A549 (cell line): Measurements from ENCODE around the gene TTC7B. TPM values are rescaled to one million over a fixed set of nuclear protein-coding genes. Genes with fewer than 3 reads are reported as not detected.

Source experiments
- ATAC-seq, 2 experiments: fragments of 200-7000 bp in 1 of 2; fragments of >200 bp in 1 of 2; cut with Nextera tagmentation in 1 of 2; cut with Tn5 transposase in 1 of 2; 3 replicates each; pipeline versions ENCODE4 v1.8.0 to v1.9.1; 2018 to 2020; ENCODE audit warnings: mild to moderate bottlenecking in 1 of 2, moderate library complexity in 1 of 2
- CTCF ChIA-PET: fragments of 300-600 bp; sonication (Branson Sonifier 250); formaldehyde crosslinking; extraction: SDS; loops from one replicate; lab custom pipeline; 2021; ENCODE audit warnings: antibody characterized with exemption, inconsistent platforms; lab: Yijun Ruan, JAX
- POLR2A ChIA-PET: fragments of 350-600 bp; formaldehyde crosslinking; extraction: SDS; loops from one replicate; lab custom pipeline; 2021; ENCODE audit warnings: antibody characterized with exemption, inconsistent platforms; lab: Yijun Ruan, JAX
- DNase-seq, 2 experiments: peaks; one replicate each; pipeline versions ENCODE4 v3.0.0 to v3.0.0-alpha.2; 2011 to 2016; ENCODE audit warnings: low read depth in 1 of 2, low spot score in 1 of 2
- FAIRE-seq: peaks from 2 replicates; lab custom pipeline; 2011; peaks lifted over from hg19 to GRCh38; lab: Jason Lieb, UNC
- H3K27ac ChIP-seq, 2 experiments: fragments of >200 bp; sonication (Bioruptor Twin); formaldehyde crosslinking; 3 replicates each; pipeline ENCODE4 v1.5.1; 2016 to 2017
- H3K4me1 ChIP-seq: fragments of >200 bp; sonication (Bioruptor Twin); formaldehyde crosslinking; 3 replicates; pipeline ENCODE4 v1.6.1; 2016
- H3K4me2 ChIP-seq: fragments of >200 bp; sonication (Bioruptor Twin); formaldehyde crosslinking; 3 replicates; pipeline ENCODE4 v1.6.1; 2016
- H3K4me3 ChIP-seq: fragments of >200 bp; sonication (Bioruptor Twin); formaldehyde crosslinking; 3 replicates; pipeline ENCODE4 v1.5.1; 2016
- H3K9me3 ChIP-seq: fragments of >200 bp; sonication (Bioruptor Twin); formaldehyde crosslinking; 3 replicates; pipeline ENCODE4 v1.6.1; 2016
- BHLHE40 ChIP-seq: IDR thresholded peaks from 2 replicates; pipeline ENCODE4 v1.6.1; 2012; ENCODE audit warnings: low read depth, low read length, inconsistent platforms
- CBX2 ChIP-seq: fragments of 200-600 bp; sonication (generic); IDR thresholded peaks from 2 replicates; pipeline ENCODE4 v1.6.1; 2016; ENCODE audit warnings: low read depth, mild to moderate bottlenecking, borderline replicate concordance
- CBX8 ChIP-seq: fragments of 200-600 bp; sonication (generic); IDR thresholded peaks from 2 replicates; pipeline ENCODE4 v1.6.1; 2016
- EHF ChIP-seq: fragments of 250-450 bp; sonication (Bioruptor Pico); IDR thresholded peaks from 2 replicates; pipeline ENCODE4 v1.5.0; 2020; ENCODE audit warnings: mild to moderate bottlenecking
- FOSL2 ChIP-seq, 2 experiments: fragments of 450-650 bp in 1 of 2; fragments of >200 bp in 1 of 2; sonication (Bioruptor Twin) in 1 of 2; formaldehyde crosslinking; IDR thresholded peaks; 2 replicates each; pipeline versions ENCODE4 v1.5.0 to v1.6.1; 2016 to 2020; ENCODE audit warnings: mild to moderate bottlenecking in 1 of 2, moderate library complexity in 1 of 2
- FOXS1 ChIP-seq: fragments of 250-450 bp; sonication (Bioruptor Pico); IDR thresholded peaks from 2 replicates; pipeline ENCODE4 v1.5.0; 2020; ENCODE audit warnings: mild to moderate bottlenecking, moderate library complexity
- GATA3 ChIP-seq: IDR thresholded peaks from 2 replicates; pipeline ENCODE4 v1.6.1; 2012; ENCODE audit warnings: borderline replicate concordance
- HOXB5 ChIP-seq: fragments of 250-450 bp; sonication (Bioruptor Pico); IDR thresholded peaks from 2 replicates; pipeline ENCODE4 v1.5.0; 2020; ENCODE audit warnings: mild to moderate bottlenecking, moderate library complexity
- JUNB ChIP-seq: fragments of >200 bp; sonication (Bioruptor Twin); formaldehyde crosslinking; IDR thresholded peaks from 2 replicates; pipeline ENCODE4 v1.6.1; 2016
- KDM5A ChIP-seq: fragments of 200-600 bp; sonication (generic); IDR thresholded peaks from 2 replicates; pipeline ENCODE4 v1.6.1; 2016; ENCODE audit warnings: antibody characterized with exemption, mild to moderate bottlenecking
- MAFK ChIP-seq: fragments of 450-650 bp; IDR thresholded peaks from 2 replicates; pipeline ENCODE4 v1.6.1; 2014; ENCODE audit not compliant: partially characterized antibody
- MAZ ChIP-seq: fragments of 150-350 bp; IDR thresholded peaks from 2 replicates; pipeline ENCODE4 v1.6.1; 2014; ENCODE audit warnings: antibody characterized with exemption, low read depth, low read length, borderline replicate concordance
- MYC ChIP-seq: IDR thresholded peaks from 2 replicates; pipeline ENCODE4 v1.6.1; 2012; ENCODE audit warnings: mild to moderate bottlenecking, inconsistent platforms, low read length, improper control_type of control experiment, borderline replicate concordance
- NFE2L2 ChIP-seq: fragments of 150-350 bp; conservative IDR thresholded peaks from 2 replicates; pipeline ENCODE4 v1.6.1; 2014; ENCODE audit warnings: low read length
- NPAS2 ChIP-seq: fragments of 250-450 bp; sonication (Bioruptor Pico); IDR thresholded peaks from 2 replicates; pipeline ENCODE4 v1.8.0; 2022; ENCODE audit warnings: mild to moderate bottlenecking, moderate library complexity, borderline replicate concordance
- NR3C1 ChIP-seq: fragments of >200 bp; sonication (Bioruptor Twin); formaldehyde crosslinking; IDR thresholded peaks from 3 replicates; pipeline ENCODE4 v1.6.1; 2017
- PHF8 ChIP-seq: fragments of 200-600 bp; sonication (generic); IDR thresholded peaks from 2 replicates; pipeline ENCODE4 v1.6.1; 2016; ENCODE audit warnings: low read depth, mild to moderate bottlenecking, antibody characterized with exemption, moderate library complexity, borderline replicate concordance
- RARB ChIP-seq: fragments of 250-450 bp; sonication (Bioruptor Pico); IDR thresholded peaks from 2 replicates; pipeline ENCODE4 v1.8.0; 2021; ENCODE audit warnings: mild to moderate bottlenecking, moderate library complexity
- RCOR1 ChIP-seq: fragments of 150-350 bp; IDR thresholded peaks from 2 replicates; pipeline ENCODE4 v1.6.1; 2014; ENCODE audit warnings: antibody characterized with exemption, low read length, low read depth
- ZC3H11A ChIP-seq: fragments of 450-650 bp; IDR thresholded peaks from 2 replicates; pipeline ENCODE4 v1.6.1; 2014; ENCODE audit warnings: antibody characterized with exemption, mild to moderate bottlenecking
- WGBS: methylation state at CpG from one replicate; pipeline ENCODE4 v1.1.6; 2017; ENCODE audit errors: missing lambda C conversion rate; 5-methylcytosine and 5-hydroxymethylcytosine counted together
- polyA plus RNA-seq, 4 experiments: library from polyadenylated mRNA; depleted of rRNA in 3 of 4; stranded (reverse); fragments of >200 nt; fragmentation: RNase III in 1 of 4; extraction: RNeasy Plus Mini Kit Qiagen cat#74134 plus additional on column Dnase treatment in 1 of 4; gene quantifications; 2 replicates in 3 of 4; 3 replicates in 1 of 4; pipeline ENCODE4 v1.2.3, GENCODE V29; 2011 to 2017
- TF ChIP-seq, protein P1 (sequence below): fragments of 250-450 bp; sonication (Bioruptor Pico); IDR thresholded peaks from 2 replicates; pipeline ENCODE4 v1.5.0; 2021; ENCODE audit warnings: mild to moderate bottlenecking, moderate library complexity, borderline replicate concordance
- TF ChIP-seq, protein P2 (sequence below): fragments of 150-350 bp; IDR thresholded peaks from 2 replicates; pipeline ENCODE4 v1.6.1; 2014; ENCODE audit warnings: low read depth, mild to moderate bottlenecking, low read length
- TF ChIP-seq, protein P3 (sequence below): fragments of 250-450 bp; sonication (Bioruptor Pico); IDR thresholded peaks from 2 replicates; pipeline ENCODE4 v1.5.0; 2020; ENCODE audit warnings: low read depth, mild to moderate bottlenecking, moderate library complexity
- TF ChIP-seq, protein P4 (sequence below): fragments of >200 bp; sonication (Bioruptor Twin); formaldehyde crosslinking; IDR thresholded peaks from 2 replicates; pipeline ENCODE4 v1.6.1; 2016
- TF ChIP-seq, protein P5 (sequence below): IDR thresholded peaks from 2 replicates; pipeline ENCODE4 v1.6.1; 2012

The TTC7B gene
- polyA plus RNA-seq, 2 of the 4 experiments (the other 2 are of a cell fraction), result 16.6 to 28.0 TPM

DNA sequence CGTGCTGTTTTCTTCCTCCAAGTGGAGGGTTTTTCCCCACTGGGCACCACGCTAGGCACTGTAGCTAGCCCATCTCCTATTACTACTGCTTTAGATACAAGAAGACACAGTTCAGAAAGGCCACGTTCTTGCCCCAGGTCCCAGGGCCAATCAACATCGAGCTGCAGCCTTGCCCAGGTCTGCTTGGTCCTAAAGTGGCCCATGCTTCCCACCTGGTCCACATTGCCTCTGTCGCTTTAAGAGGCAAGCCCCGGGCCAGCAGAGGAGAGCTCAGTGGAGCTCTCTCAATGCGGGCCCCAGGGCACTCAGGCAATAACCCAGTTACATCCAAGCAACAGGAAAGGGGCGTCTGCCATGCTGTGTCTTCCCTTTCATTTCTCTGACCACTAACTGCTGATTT is 271.3 kb downstream of the TTC7B start:
- DNase-seq (no peak), FAIRE-seq (no peak), ATAC-seq (no peak)
- WGBS, result 71% methylated on average over 8 of the region's 8 CpGs
- no peak overlapping the region for H3K4me2 ChIP-seq
- no peak overlapping the region for H3K27ac ChIP-seq
- ChIA-PET CTCF (interaction anchor here (1.3 kb wide), 1 partner anchor 13 kb away, joined by 3 read pairs; no protein-coding TSS in a partner anchor), POLR2A (no interaction called here)
- H3K4me3 ChIP-seq, result no peak overlapping the region
- H3K9me3 ChIP-seq, result no peaks in the 10 kb centered on the region
- TF ChIP-seq, protein P1, sequence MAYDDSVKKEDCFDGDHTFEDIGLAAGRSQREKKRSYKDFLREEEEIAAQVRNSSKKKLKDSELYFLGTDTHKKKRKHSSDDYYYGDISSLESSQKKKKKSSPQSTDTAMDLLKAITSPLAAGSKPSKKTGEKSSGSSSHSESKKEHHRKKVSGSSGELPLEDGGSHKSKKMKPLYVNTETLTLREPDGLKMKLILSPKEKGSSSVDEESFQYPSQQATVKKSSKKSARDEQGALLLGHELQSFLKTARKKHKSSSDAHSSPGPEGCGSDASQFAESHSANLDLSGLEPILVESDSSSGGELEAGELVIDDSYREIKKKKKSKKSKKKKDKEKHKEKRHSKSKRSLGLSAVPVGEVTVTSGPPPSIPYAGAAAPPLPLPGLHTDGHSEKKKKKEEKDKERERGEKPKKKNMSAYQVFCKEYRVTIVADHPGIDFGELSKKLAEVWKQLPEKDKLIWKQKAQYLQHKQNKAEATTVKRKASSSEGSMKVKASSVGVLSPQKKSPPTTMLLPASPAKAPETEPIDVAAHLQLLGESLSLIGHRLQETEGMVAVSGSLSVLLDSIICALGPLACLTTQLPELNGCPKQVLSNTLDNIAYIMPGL (CRISPR knock-in tag), result no peak
- TF ChIP-seq MAZ, result no peak
- TF ChIP-seq, protein P2, sequence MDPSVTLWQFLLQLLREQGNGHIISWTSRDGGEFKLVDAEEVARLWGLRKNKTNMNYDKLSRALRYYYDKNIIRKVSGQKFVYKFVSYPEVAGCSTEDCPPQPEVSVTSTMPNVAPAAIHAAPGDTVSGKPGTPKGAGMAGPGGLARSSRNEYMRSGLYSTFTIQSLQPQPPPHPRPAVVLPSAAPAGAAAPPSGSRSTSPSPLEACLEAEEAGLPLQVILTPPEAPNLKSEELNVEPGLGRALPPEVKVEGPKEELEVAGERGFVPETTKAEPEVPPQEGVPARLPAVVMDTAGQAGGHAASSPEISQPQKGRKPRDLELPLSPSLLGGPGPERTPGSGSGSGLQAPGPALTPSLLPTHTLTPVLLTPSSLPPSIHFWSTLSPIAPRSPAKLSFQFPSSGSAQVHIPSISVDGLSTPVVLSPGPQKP, result no peak
- TF ChIP-seq RCOR1, result no peak
- TF ChIP-seq NPAS2 (CRISPR knock-in tag), result no peak
- TF ChIP-seq, all 56 proteins: peak for 0
- H3K4me1 ChIP-seq, result no peaks in the 10 kb centered on the region

DNA sequence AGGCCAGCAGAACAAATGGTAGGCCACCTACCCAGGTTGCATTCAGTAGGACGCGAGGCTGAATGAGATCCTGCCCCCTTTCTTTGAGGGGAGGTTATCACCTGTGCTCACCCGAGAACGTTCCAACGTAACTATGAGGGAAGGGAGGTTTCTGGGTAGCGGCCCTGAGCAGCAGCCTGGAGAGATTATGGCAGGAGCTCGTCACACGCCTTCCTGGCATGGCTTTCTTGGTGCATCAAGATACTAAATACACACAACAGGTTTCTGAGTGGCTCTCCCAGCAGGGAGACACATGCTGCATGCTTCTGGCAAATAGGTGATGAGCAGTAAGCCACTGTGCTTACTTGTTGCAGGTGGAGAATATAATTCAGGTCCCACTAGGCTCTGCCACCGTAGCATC is 271.7 kb downstream of the TTC7B start:
- ChIA-PET CTCF (interaction anchor here (1.3 kb wide), 1 partner anchor 13 kb away, joined by 3 read pairs; no protein-coding TSS in a partner anchor), POLR2A (no interaction called here)
- TF ChIP-seq HOXB5 (CRISPR knock-in tag) (no peak), FOSL2 (IDR thresholded peaks at IDR 0.05) (no peak), FOSL2 (CRISPR knock-in tag; IDR thresholded peaks at IDR 0.05) (no peak), BHLHE40 (no peak), ZC3H11A (no peak), FOXS1 (CRISPR knock-in tag) (no peak), GATA3 (no peak), PHF8 (no peak)
- no peak overlapping the region for H3K27ac ChIP-seq
- no peak for FAIRE-seq
- H3K4me3 ChIP-seq, result no peak overlapping the region
- no peaks in the 10 kb centered on the region for H3K4me1 ChIP-seq
- no peaks in the 10 kb centered on the region for H3K9me3 ChIP-seq
- 87% methylated on average over 9 of the region's 9 CpGs for WGBS
- ATAC-seq, result no peak
- H3K4me2 ChIP-seq, result no peak overlapping the region
- DNase-seq, result no peak

- ChIA-PET CTCF (interaction anchor here (1.3 kb wide), 2 partner anchors 14 to 31 kb away, joined by 3 read pairs; no protein-coding TSS in a partner anchor), POLR2A (no interaction called here)
- ATAC-seq, result no peak
- Histone ChIP-seq H3K9me3 (no peaks in the 10 kb centered on the region), H3K27ac (no peak overlapping the region), H3K4me3 (no peak overlapping the region), H3K4me2 (no peak overlapping the region)
- 88% methylated on average over 6 of the region's 6 CpGs for WGBS
- DNase-seq, result no peak
- TF ChIP-seq JUNB (no peak), EHF (no peak), CBX8 (no peak), CBX2 (no peak), NR3C1 (no peak), PHF8 (no peak), MAFK (no peak), KDM5A (no peak), ZC3H11A (no peak), RARB (CRISPR knock-in tag) (no peak), FOXS1 (CRISPR knock-in tag) (no peak), MYC (no peak), NFE2L2 (no peak)
- TF ChIP-seq, protein P3, sequence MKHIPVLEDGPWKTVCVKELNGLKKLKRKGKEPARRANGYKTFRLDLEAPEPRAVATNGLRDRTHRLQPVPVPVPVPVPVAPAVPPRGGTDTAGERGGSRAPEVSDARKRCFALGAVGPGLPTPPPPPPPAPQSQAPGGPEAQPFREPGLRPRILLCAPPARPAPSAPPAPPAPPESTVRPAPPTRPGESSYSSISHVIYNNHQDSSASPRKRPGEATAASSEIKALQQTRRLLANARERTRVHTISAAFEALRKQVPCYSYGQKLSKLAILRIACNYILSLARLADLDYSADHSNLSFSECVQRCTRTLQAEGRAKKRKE (CRISPR knock-in tag), result no peak
- TF ChIP-seq, protein P1 (CRISPR knock-in tag), result no peak
- TF ChIP-seq, protein P4, sequence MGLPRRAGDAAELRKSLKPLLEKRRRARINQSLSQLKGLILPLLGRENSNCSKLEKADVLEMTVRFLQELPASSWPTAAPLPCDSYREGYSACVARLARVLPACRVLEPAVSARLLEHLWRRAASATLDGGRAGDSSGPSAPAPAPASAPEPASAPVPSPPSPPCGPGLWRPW, result no peak
- TF ChIP-seq, protein P2, result no peak
- TF ChIP-seq, protein P5, sequence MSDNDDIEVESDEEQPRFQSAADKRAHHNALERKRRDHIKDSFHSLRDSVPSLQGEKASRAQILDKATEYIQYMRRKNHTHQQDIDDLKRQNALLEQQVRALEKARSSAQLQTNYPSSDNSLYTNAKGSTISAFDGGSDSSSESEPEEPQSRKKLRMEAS, result no peak
- TF ChIP-seq, all 56 proteins: peak for 0
- no peak for FAIRE-seq
- H3K4me1 ChIP-seq, result no peaks in the 10 kb centered on the region
Measured at GRCh38 chr14:90543876-90544275, 272.4 kb downstream of the TTC7B start.
